NCI-H2196 treated with DMSO at 0.1 percent for 48 hours (cell line): ENCODE results near the gene PAM.

Source experiments
- DNase-seq: peaks from one replicate; lab custom pipeline; 2025; ENCODE audit not compliant: unreplicated experiment; lab: John Stamatoyannopoulos, UW

Gene PAM

GRCh38 chr5:102927007-102927406 lies 171.9 kb downstream of the PAM start:
- DNase-seq: no peak

- no peak for DNase-seq
These were observed 175.1 kb downstream of the PAM start for GRCh38 chr5:102930244-102930643.

DNA sequence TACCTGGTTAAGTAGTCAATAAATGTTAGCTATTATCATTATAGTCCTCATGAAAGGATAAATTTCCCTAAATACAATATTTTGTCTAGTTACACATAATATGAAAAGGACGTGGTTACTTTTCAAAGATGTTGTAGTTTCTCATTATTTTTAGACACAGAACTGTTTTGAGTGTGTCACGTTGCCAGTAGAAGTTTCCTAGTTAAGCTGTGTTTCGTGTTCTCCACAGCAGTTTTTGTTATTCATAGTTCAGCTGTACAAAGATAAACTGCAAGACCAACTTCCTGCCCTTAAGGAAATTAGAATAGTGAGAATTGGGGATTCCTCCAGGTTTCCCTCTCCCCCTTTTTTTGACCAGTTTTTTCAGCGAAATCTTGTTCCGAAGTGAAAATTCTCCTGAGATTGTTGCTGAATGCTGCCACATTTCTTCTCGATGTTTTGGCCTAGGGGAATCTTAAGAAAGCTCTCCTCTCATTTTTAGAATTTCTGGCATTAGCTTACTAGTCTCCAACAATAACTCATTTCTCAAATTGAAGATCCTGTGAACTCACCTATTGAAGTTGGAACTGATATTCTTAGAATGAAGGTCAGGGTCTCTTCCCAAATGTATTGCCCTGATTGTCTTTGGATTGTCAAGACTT lies 176.1 kb downstream of the PAM start:
- no peak for DNase-seq

DNA sequence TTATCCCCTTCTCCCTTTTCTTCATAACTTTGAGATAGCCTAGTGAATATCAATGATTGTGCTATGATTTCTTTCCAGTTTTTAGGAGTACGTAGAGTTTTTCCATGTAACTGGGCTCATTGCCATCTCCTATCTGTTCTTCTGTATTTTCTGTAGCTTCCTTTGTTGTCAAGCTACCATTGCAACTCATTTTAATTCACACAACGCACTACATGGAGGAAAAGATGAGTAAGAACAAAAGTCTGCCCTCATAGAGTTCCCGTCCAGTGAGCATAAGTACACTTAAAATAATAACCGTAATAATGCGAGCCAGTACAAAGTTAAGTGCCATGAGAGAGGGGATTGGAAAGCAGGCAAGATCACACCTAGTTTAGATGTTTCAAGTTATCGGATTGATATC lies 177.7 kb downstream of the PAM start:
- no peak for DNase-seq

DNA sequence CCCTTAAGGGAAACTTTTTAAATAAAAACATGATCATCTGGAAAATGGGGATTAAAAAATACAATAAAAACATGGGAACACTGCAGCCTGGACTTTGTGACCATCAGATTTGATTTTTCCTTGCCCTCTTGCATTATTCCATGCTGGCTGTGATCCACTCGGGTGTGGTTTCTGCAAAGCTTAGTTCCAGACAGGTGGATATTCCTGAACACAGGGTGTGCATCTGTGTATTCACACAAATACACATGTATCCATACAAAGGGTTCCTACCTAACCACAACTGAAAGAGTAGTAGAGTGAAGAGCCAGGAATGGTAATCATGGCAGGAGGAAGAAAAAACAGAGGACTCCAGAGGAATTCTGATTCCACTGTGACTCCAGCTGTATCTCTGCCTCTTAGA lies 178.2 kb downstream of the PAM start:
- no peak for DNase-seq

DNA sequence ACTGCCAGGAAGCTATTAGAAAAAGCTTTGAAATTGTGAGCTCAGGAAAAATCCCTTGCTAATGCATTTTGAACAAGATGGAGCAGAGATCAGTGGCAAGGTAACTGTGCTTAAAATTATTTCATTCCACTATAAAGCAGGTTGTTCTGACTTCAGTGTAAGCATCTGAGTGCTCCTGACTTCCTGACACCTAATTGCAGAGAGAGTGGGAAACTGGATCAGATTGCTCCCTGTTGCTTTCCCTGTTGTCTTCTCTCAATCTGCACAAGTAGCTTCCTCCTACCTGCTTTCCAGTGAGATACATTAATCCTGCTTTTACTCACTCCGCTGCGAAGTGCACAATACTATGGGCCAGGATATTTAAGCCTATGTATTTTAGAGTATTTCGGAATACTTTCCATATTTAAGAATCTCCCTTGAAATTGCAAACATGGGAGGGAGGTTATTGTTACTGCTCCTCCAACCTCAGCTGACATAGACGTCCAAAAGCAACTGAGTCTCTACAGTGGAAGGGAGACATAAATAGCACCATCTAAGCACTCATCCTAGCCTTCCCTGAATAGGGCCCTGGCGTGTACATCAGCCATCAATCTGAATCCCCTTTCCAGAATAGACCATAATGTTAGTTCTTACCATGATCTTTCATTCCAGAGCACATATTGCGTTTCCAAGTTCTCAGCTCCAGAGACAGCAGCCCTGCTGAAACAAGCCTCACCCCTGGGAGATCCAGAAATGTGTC lies 178.8 kb downstream of the PAM start:
- DNase-seq: no peak

- DNase-seq: no peak
These were observed 182.8 kb downstream of the PAM start for GRCh38 chr5:102937894-102938293.

DNA sequence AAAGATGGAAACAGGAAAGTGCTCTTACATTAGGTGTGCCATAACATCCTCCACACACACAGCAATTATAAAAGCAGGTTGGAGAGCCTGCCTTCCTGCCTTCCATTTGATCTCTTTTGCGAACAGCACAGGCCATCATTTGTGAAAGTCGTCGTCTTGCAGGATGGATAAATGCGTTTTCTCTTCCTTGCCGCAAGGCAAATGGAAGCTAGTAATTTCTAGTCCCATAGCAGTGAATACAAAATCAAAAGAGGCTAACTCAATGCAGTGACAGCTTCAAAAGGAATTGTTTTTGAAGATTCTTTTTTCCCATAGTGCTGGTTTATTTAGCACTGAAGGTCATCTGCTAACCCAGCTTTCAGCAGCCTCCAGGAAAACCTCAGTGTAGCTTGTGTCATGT lies 186.0 kb downstream of the PAM start:
- DNase-seq: no peak

DNA sequence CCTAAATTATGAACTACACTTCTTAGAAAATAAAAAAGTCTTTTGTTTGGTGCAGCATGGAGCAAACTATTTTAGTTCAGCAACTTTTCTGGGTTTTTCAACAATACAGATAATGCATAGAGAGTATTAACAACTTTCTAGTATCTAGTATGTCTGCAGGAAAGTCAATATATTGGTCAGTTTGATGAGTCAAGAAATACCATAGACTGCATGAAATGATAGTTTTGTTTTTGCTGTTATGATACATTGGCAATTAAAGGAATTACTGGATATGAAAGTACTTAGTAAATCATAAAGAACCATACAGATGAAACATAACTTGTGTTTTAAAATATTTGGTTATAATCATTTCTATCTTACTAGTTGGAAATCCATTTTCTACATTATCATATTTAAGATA lies 191.3 kb downstream of the PAM start:
- DNase-seq: no peak

DNA sequence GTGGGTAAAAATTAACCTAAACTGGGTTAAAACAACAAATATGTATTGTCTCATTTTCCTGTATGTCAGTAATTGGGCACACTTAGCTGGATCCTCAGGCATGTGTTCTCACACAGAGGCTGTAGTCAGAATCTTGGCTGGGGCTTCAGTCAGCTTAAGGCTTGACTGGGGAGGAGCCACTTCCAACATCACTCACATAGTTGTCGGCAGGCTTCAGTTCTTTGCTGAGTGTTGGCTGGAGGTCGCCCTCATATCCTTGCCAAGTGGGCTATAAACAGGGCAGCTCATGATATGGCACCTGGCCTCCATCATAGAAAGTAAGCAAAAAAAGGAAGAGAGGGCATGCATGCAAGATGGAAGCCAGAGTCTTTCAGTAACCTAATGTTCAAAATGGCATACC lies 191.9 kb downstream of the PAM start:
- DNase-seq: no peak

GRCh38 chr5:102955488-102955887 lies 200.4 kb downstream of the PAM start:
- DNase-seq: no peak

GRCh38 chr5:102956599-102956998 lies 201.5 kb downstream of the PAM start:
- no peak for DNase-seq

DNA sequence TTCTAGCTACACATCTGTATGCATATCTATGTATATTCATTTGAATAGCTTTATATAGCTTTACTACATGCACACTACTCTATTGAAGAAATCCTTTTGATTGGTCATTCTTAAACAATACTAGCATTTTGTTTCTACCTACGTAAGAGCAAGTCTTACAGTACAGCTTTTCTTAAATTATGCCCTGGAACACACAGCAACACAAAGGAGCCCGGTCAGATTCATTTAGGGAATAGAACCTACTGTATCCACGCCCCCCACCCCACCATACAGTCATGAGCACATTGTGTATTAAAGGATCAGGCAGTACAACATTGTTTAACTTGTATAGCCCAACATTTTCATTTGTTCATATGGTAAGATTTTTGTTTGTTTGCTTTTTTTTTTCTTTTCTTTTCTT lies 202.0 kb downstream of the PAM start:
- no peak for DNase-seq

GRCh38 chr5:102958481-102959011 lies 203.4 kb downstream of the PAM start:
- no peak for DNase-seq

DNA sequence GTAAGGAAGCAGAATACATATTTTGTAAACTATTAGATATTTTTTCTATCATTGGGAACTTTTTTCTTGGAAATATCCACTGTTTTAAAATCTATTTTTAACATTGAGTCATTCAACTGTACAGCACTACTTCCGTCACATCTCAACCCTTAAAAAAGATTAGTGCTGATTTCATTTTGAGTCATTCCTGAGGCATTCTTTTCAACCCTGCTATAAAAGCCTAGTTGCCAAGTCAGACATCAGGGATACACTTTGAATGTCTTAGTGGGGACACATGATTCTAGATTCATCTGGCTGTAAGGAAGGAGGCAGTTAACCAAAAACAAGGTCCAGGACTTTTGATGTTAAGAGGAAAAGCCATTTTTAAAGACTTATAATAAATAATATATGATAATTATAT lies 203.9 kb downstream of the PAM start:
- DNase-seq: no peak

DNA sequence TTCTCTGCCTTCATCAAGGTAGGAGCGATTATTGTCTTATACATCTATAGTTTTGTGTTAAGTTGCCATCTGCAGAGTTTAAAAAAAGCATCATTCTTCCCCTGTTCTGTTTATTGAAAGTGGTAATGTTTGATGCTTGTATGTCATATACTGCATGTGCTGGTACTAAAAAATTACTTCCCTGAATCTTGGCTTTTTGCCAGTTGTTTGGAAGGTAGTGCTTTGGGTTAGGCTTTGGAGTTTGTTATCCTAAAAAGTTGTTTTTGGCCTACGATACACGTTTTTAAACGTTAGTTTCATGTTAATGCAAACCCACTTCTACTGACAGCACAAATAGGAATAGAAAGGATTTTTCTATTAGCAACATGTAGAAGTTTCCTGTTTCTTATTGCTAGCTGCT lies 206.6 kb downstream of the PAM start:
- DNase-seq: no peak

- DNase-seq: no peak
These were observed 210.5 kb downstream of the PAM start for GRCh38 chr5:102965653-102966052.

GRCh38 chr5:102969641-102970040 lies 214.5 kb downstream of the PAM start:
- DNase-seq: no peak

DNA sequence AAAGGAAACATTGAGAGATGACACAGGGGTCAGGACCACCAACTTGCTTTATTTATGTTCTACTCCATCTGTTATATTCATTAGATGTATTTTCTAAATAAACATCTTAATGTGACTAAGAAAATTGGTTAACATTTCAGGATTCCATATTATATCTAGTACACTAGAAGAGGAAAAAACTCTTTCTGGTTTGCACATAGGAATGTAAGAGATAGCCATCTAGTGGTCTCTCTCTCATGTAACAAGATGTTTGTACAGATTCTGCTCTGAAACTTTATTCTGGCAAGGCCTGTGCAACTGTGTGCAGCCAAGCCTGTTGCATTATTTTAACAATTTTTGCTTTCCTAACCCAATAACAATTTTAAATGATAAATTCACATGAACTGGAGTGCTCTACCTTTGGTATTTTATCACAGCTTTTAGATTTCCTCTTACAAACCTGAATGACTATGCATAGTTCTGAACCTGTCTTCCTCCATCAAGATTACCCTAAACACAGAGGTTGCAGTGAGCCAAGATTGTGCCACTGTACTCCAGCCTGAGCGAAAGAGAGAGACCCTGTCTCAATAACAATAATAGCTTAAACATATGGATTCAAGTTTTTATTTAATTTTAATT lies 216.7 kb downstream of the PAM start:
- no peak for DNase-seq

DNA sequence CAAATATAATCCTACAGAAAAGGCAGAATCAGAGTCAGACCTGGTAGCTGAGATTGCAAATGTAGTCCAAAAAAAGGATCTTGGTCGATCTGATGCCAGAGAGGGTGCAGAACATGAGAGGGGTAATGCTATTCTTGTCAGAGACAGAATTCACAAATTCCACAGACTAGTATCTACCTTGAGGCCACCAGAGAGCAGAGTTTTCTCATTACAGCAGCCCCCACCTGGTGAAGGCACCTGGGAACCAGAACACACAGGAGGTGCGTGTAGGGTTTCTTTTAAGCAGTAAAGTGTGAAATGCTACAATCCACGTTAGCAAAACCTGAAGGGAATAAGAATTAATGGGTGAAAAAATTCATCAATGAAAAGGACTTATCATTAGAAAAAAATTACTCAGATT lies 219.1 kb downstream of the PAM start:
- no peak for DNase-seq

- DNase-seq: no peak
These were observed 219.9 kb downstream of the PAM start for GRCh38 chr5:102975045-102975444.

GRCh38 chr5:102975457-102976182 lies 220.5 kb downstream of the PAM start:
- DNase-seq: no peak
